Kidney capillary endothelial cell (primary cell): ENCODE data around the gene RPGRIP1.
A peak's percentile ranks its signal among the peaks of the same experiment; 100 is the strongest.
"Not testable (repeated sequence)": the region's sequence is repeated elsewhere in the genome, so short reads cannot be mapped to it uniquely, and the experiment has no call there.

Experiments
- DNase-seq: peaks from one replicate; pipeline ENCODE4 v3.0.0-alpha.2; 2018; ENCODE audit warnings: low spot score

The RPGRIP1 gene

DNA sequence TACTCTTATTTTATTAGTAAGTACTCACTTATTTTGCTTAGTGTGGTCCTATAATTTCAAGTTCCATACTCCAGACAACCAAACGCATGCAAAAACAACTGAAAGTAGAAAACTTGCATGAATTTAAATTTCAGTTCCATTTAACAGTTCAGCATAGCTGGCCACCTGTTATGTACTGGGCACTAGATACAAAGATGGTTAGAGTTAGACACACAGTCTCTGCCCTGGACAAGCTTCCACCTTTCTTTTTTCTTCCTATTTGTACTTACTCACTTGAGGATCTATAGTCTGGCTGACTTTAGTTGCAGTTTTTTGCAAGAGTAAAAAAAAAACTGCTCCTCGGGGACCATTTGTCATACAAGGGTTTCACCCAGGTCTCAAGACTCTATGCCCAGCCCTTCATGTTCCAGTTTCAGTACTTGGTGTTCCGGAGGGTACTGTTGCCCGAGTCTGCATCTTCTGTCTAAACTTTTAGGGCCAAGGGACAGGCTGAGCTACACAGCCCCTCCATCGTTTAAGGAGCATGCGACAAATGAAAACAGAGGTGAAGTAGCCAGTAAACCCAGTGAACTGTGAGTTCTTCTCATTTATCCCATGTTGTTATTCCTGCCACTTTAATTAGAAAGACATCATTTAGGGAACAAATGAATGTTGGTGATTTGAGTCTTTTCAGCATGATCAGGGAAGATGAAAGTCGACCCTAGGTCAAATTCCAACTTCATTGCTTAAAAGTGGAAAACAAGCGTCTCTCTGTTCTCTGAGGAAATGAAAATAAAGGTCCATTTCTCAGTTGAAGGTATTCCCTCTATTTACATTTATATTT lies 22.3 kb downstream of the RPGRIP1 start:
- DNase-seq: no peak

DNA sequence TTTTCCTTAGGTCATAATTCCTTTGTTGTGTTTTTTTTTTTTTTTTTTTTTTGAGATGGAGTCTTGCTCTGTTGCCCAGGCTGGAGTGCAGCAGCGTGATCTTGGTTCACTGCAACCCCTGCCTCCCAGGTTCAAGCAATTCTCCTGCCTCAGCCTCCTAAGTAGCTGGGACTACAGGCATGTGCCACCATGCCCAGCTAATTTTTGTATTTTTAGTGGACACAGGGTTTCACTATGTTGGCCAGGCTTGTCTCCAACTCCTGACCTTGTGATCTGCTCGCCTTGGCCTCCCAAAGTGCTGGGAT lies 22.9 kb downstream of the RPGRIP1 start:
- DNase-seq: not testable (repeated sequence)

DNA sequence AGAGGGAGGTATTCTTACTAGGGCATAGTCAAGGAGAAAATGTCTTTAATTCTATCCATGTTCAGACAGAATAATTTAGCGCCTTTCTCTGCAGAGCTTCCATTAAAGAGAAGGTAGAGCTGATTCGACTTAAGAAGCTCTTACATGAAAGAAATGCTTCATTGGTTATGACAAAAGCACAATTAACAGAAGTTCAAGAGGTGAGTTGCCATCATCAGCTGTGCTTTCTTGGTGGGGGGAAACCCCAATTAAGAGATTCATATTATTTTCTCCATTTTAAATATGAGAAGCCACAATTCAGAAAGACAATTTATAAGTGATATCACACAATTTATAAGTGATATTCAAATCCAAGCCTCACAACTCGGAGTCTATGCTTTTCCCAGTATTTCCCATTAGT lies 27.8 kb downstream of the RPGRIP1 start:
- no peak for DNase-seq

DNA sequence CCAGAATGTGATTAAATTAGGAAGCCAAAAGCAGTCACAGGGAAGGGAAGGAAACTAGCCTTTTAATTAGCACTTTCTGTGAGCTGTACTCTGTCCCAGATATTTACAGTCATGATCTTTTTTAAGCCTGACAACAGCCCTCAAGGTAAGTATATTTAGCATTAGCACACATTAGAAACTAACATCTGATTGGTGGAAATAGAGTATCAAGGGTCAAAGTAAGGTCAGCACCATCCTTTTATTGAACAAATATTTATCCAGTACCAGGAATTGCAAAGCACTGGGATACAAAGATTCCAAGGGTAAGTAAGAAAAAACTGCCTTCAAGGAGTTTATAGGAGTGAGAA lies 28.2 kb downstream of the RPGRIP1 start:
- no peak for DNase-seq

DNA sequence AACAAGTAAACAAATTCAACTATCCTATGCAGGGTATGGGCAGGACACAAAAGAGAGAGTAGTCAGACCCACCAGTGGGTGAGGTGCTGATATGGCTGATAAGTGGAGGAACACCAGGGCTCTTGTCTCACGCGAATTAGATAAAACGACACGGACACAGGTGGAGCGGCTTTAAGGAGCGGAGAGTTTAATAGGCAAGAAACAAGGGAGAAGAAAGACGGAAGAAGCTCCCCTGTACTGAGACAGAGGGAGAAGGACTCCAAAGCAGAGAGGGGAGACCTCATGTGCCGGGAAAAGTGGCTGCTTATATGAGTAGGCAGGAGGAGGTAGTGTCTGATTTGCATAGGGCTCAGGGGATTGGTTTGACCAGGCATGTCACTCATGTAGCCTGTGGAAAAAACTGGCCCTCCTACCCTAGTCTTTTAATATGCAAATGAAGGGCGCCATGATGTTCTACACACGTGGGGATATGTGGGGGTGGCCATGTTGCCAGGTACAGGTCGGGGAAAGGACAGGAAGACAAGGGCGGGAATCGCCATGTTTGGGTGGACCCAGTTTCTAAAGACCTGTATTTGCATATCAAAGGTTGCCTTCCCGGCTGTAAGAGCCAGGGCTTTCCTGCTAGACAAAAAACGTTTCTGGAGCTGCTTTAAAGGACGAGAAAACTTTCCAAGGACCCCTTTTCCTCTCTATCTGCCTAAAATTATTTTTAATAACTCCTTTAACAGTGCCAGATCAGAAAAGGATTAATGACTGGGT lies 28.8 kb downstream of the RPGRIP1 start:
- DNase-seq: peak; percentile 40

DNA sequence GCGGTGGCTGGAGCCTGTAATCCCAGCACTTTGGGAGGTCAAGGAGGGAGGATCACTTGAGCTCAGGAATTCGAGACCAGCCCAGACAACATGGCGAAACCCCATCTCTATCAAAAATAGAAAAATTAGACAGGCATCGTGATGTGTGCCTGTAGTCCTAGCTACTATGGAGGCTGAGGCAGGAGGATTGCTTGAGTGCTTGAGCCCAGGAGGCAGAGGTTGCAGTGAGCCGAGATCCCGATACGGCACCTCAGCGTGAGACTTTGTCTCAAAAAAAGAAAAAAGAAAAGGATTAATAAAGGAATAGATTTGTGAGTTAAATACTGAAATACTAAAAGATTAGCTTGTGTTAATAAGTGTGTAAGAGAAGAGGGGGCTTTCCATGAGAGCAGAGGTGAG lies 29.4 kb downstream of the RPGRIP1 start:
- no peak for DNase-seq

DNA sequence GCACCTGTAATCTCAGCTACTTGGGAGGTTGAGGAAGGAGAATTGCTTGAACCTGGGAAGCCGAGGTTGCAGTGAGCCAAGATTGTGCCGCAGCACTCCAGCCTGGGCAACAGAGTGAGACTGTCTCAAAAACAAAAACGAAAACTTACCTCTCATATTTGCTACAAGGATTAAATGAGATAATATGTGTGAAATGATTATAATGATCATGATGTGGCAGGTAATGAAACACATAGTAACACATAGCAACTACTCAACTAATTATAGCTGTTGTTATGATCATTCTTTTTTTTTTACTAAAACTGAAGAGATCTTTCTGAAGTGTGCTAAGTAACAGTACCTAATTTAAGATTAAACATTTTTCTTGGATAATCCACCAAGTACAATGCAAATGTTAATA lies 30.1 kb downstream of the RPGRIP1 start:
- DNase-seq: no peak

DNA sequence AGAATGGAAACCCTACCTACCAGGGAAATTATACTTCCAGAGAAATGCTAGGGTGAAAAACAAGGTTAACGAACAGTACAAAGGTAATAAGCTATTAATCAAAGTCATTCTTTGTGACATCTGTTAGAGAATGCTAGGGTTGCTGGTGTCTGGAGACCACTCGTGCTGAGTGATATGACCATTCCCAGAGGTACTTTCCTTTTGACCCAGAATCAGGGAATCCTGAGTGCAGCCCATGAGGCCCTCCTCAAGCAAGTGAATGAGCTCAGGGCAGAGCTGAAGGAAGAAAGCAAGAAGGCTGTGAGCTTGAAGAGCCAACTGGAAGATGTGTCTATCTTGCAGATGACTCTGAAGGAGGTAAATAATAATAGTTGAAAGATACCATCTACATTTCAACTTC lies 31.7 kb downstream of the RPGRIP1 start:
- no peak for DNase-seq

DNA sequence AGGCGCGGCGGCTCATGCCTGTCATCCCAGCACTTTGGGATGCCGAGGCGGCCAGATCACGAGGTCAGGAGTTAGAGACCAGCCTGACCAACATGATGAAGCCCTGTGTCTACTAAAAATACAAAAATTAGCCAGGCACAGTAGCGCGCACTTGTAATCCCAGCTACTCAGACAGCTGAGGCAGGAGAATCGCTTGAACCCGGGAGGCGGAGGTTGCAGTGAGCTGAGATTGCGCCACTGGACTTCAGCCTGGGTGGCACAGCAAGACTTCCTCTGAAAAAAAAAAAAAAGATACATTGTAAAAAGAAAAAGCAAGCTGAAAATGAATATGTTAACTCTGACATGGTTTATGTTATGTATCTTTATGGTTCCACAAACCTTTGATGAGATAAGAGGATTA lies 33.6 kb downstream of the RPGRIP1 start:
- no peak for DNase-seq

DNA sequence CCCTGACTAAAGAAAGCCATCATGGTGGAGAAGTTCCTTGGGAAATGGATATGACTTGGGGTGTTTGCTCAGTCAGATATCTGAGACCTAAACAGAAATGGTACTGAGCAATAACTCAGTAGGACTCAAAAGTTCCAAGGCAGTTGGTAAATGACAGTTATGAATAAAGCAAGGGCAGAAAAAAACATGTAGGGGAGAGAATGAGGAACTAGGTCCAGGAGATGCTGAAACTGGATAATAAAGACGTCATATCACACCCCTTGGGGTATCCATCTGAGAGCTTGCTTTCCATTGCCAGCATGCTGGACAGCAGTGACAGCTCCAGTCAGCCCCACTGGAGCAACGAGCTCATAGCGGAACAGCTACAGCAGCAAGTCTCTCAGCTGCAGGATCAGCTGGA lies 37.5 kb downstream of the RPGRIP1 start:
- no peak for DNase-seq

DNA sequence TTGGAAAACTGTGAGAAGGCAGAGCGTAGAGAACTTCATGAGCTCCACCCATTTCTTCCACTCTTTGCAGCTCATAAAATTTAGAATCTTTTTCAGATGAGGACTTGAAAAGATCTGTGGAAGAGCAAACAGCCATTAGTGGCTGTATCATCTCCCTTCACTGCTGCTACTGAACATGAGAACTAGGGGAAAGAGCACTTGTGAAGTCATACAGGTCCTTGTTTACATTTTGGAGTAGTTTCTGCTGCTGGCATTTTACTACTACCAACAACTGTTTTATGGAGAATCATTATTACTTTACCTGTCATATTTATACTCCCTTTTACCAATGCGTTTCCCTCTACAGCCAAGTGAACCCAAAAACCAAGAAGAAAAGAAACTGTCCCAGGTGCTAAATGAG lies 41.0 kb downstream of the RPGRIP1 start:
- DNase-seq: no peak

DNA sequence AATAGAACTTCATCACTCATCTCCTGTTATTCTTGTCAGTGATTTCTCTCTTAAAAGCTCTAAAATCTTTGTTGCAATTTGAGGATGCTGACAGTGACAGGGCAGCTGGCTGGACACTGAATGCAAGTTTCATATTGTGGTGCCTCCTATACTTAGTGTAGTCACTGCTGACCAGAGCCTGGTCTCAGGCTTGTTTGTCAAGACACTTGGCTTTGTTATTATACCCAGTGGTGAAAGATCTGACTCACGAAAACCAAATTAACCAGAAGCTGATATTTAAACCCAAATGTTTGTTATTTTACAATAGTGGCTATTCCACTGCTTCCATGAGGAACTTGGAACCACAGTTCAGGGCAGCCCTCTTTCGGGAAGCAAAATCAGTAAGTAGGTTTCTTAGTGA lies 42.8 kb downstream of the RPGRIP1 start:
- DNase-seq: no peak

DNA sequence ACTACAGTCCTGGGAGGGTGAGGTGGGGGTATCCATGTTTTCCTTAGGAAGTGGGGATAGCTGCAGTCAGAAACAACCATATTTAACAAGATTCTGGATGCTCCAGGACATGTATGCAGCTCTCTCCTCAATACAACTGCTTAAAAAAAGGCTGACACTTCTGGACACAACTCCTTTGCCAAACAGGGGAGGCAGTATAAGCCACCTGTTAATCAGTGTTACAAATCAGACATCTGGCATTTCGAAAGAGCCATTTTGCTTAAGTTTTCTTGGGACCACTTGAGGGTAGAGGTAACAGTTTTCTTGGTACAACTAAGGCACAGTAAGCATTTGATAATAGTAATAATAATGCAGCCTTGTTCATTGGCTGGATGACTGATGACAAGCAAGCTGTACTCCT lies 47.1 kb downstream of the RPGRIP1 start:
- DNase-seq: no peak
